ENCODE measurements around the gene GRM8. TPM values are rescaled to one million over a fixed set of nuclear protein-coding genes. Genes with fewer than 3 reads are reported as not detected.

GRM8 gene
- total RNA-seq, 1 experiment from 2014 or later = not detected

GRCh38 chr7:127214956-127215718 is 37.6 kb downstream of the GRM8 start:
- intact Hi-C loops (cut with micrococcal nuclease; ENCODE audit: unreplicated experiment) = no loop called here
- no peak for DNase-seq (ENCODE audit: low read depth, low spot score)
- BruUV-seq (replicated peaks) = no TSS peak
- H3K9me3 ChIP-seq (ENCODE audit: control insufficient read depth, insufficient read depth, low read depth, low read length) = no peaks in the 10 kb centered on the region
- in situ Hi-C loops (cut with HindIII; ENCODE audit: low pct_unique_long_range_greater_than_20kb, low sequenced_read_pairs) = no loop called here
- H3K27me3 ChIP-seq (ENCODE audit: control insufficient read depth, insufficient read depth, low read length) = peaks cover 3% of the 10 kb centered on the region
- H3K4me3 ChIP-seq (ENCODE audit: low read depth in 2 of 2, low read length in 2 of 2) = no peak overlapping the region
- TF ChIP-seq SIN3A (IDR thresholded peaks at IDR 0.05; ENCODE audit: borderline replicate concordance, insufficient read depth, low read depth, low read length) (no peak), REST (IDR thresholded peaks at IDR 0.05; ENCODE audit: insufficient read depth in 1 of 2, low read depth in 2 of 2, low read length in 1 of 2) (no peak), POLR2AphosphoS5 (IDR thresholded peaks at IDR 0.05; ENCODE audit: low read depth, low read length) (no peak)
- H3K4me1 ChIP-seq (ENCODE audit: control insufficient read depth, insufficient read depth, low read length) = no peaks in the 10 kb centered on the region
- no peak for ATAC-seq
- ChIA-PET CTCF (no interaction called here), POLR2A (no interaction called here)
- no peaks in the 10 kb centered on the region for H3K36me3 ChIP-seq (ENCODE audit: control insufficient read depth, insufficient read depth, low read length)
- H3K27ac ChIP-seq (ENCODE audit: low read length) = no peak overlapping the region

GRCh38 chr7:127209886-127210285 is 42.9 kb downstream of the GRM8 start:
- POLR2A ChIA-PET = no interaction called here

More at GRCh38 chr7:127209886-127210285, 42.9 kb downstream of the GRM8 start:
- ATAC-seq (no peak), DNase-seq (ENCODE audit: low read depth, low spot score) (no peak)
- Histone ChIP-seq H3K4me1 (ENCODE audit: control insufficient read depth, insufficient read depth, low read length) (no peaks in the 10 kb centered on the region), H3K27ac (ENCODE audit: low read length) (no peak overlapping the region), H3K4me3 (ENCODE audit: low read depth in 2 of 2, low read length in 2 of 2) (no peak overlapping the region), H3K36me3 (ENCODE audit: control insufficient read depth, insufficient read depth, low read length) (no peaks in the 10 kb centered on the region), H3K27me3 (ENCODE audit: control insufficient read depth, insufficient read depth, low read length) (peaks cover 1% of the 10 kb centered on the region; the same call in 1 of the 2 replicates), H3K9me3 (ENCODE audit: control insufficient read depth, insufficient read depth, low read depth, low read length) (no peaks in the 10 kb centered on the region)
- CTCF ChIA-PET = no interaction called here
- in situ Hi-C loops (cut with HindIII; ENCODE audit: low pct_unique_long_range_greater_than_20kb, low sequenced_read_pairs) (no loop called here), intact Hi-C loops (cut with micrococcal nuclease; ENCODE audit: unreplicated experiment) (no loop called here)
- BruUV-seq (replicated peaks) = no TSS peak
- TF ChIP-seq REST (IDR thresholded peaks at IDR 0.05; ENCODE audit: insufficient read depth in 1 of 2, low read depth in 2 of 2, low read length in 1 of 2) (no peak), TCF7L2 (IDR thresholded peaks at IDR 0.05; ENCODE audit: low read depth, low read length) (no peak), SIN3A (IDR thresholded peaks at IDR 0.05; ENCODE audit: borderline replicate concordance, insufficient read depth, low read depth, low read length) (no peak), CTCF (IDR thresholded peaks at IDR 0.05) (no peak), POLR2AphosphoS5 (IDR thresholded peaks at IDR 0.05; ENCODE audit: low read depth, low read length) (no peak)
